ENCODE data around the gene PER1.
"Not testable (repeated sequence)": the region's sequence is repeated elsewhere in the genome, so short reads cannot be mapped to it uniquely, and the experiment has no call there.

PER1 gene

GRCh38 chr17:8170186-8170585 is 18.0 kb upstream of the PER1 start:
- DNase-seq, result not testable (repeated sequence)

- DNase-seq, result no peak
These were observed 15.3 kb upstream of the PER1 start for GRCh38 chr17:8167526-8167925.

GRCh38 chr17:8166731-8167130 is 14.5 kb upstream of the PER1 start:
- DNase-seq, result no peak

- no peak for DNase-seq
These were observed 12.6 kb upstream of the PER1 start for GRCh38 chr17:8164815-8165131.

- peak; percentile 68 for DNase-seq
These were observed 12.0 kb upstream of the PER1 start for GRCh38 chr17:8163978-8164814.

- no peak for DNase-seq
These were observed 11.1 kb upstream of the PER1 start for GRCh38 chr17:8162997-8163977.

GRCh38 chr17:8162233-8162996 is 10.2 kb upstream of the PER1 start, which contains the start of gene VAMP2:
Gene VAMP2, minus strand, starts transcription at chr17:8162948. Its CDS starts 69 bp downstream, at chr17:8162879.
- DNase-seq, result peak; percentile 79

- DNase-seq, result no peak
These were observed 9.4 kb upstream of the PER1 start for GRCh38 chr17:8161289-8162232.

GRCh38 chr17:8160741-8161221 is 8.6 kb upstream of the PER1 start:
- no peak for DNase-seq

GRCh38 chr17:8160224-8160577 is 8.0 kb upstream of the PER1 start:
- DNase-seq, result no peak

- no peak for DNase-seq
These were observed 7.4 kb upstream of the PER1 start for GRCh38 chr17:8159459-8160223.

GRCh38 chr17:8159032-8159400 is 6.8 kb upstream of the PER1 start:
- DNase-seq, result no peak

GRCh38 chr17:8158267-8159031 is 6.2 kb upstream of the PER1 start:
- DNase-seq, result peak; percentile 83

GRCh38 chr17:8156246-8156992 is 4.2 kb upstream of the PER1 start:
- peak; percentile 100 for DNase-seq

- no peak for DNase-seq
These were observed 3.7 kb upstream of the PER1 start for GRCh38 chr17:8155996-8156245.

- no peak for DNase-seq
These were observed 3.2 kb upstream of the PER1 start for GRCh38 chr17:8155231-8155995.

- no peak for DNase-seq
These were observed 2.5 kb upstream of the PER1 start for GRCh38 chr17:8154608-8155155.

GRCh38 chr17:8153957-8154607 is 1.9 kb upstream of the PER1 start:
- peak; percentile 81 for DNase-seq
